B cell (primary cell): ENCODE results near the gene ARL11. TPM values are rescaled to one million over a fixed set of nuclear protein-coding genes. Genes with fewer than 3 reads are reported as not detected.
A peak's percentile ranks its signal among the peaks of the same experiment; 100 is the strongest.

Experiments
- ATAC-seq: fragments of 200-7000 bp; cut with Tn5 transposase; one replicate; pipeline ENCODE4 v1.10.0; 2021; ENCODE audit warnings: low read depth, mild to moderate bottlenecking, moderate number of reproducible peaks, moderate library complexity
- CTCF ChIA-PET: fragments of 350-600 bp; sonication (Branson Sonifier 250); formaldehyde crosslinking; loops from one replicate; lab custom pipeline; 2021; ENCODE audit warnings: antibody characterized with exemption, inconsistent platforms; lab: Charles Lee
- POLR2A ChIA-PET: fragments of 350-600 bp; sonication (Branson Sonifier 250); formaldehyde crosslinking; loops from one replicate; lab custom pipeline; 2021; ENCODE audit warnings: antibody characterized with exemption; lab: Charles Lee
- DNase-seq: peaks from one replicate; pipeline ENCODE4 v3.0.0; 2013
- H2AFZ ChIP-seq: 2 replicates; pipeline ENCODE4 v1.6.1; 2012; ENCODE audit warnings: mild to moderate bottlenecking, low read depth, low read length; ENCODE audit not compliant: insufficient read depth, poor library complexity, severe bottlenecking
- H3K27ac ChIP-seq, 2 donors: 1 replicate in 1 of 2; 2 replicates in 1 of 2; pipeline ENCODE4 v1.5.1; 2012 to 2013; ENCODE audit warnings: low read length in 2 of 2, mild to moderate bottlenecking in 2 of 2, moderate library complexity in 1 of 2
- H3K27me3 ChIP-seq, 4 experiments: fragments of 200-600 bp in 1 of 4; sonication (generic) in 1 of 4; replicated peaks in 1 of 4; 1 replicate in 2 of 4; 2 replicates in 2 of 4; pipeline versions ENCODE4 v1.6.1 to v1.7.0; 2013 to 2016; ENCODE audit warnings: low read length in 3 of 4, mild to moderate bottlenecking in 2 of 4, mixed read lengths in 1 of 4, moderate library complexity in 1 of 4; ENCODE audit not compliant: insufficient read depth in 4 of 4, control insufficient read depth in 3 of 4; ENCODE audit errors: control extremely low read depth in 1 of 4
- H3K36me3 ChIP-seq, 2 experiments: replicated peaks in 1 of 2; 1 replicate in 1 of 2; 2 replicates in 1 of 2; pipeline versions ENCODE4 v1.6.1 to v1.7.1; 2013; ENCODE audit warnings: low read length in 1 of 2; ENCODE audit not compliant: insufficient read depth in 2 of 2, control insufficient read depth in 1 of 2; ENCODE audit errors: control extremely low read depth in 1 of 2, extremely low read depth in 1 of 2
- H3K4me1 ChIP-seq, 2 donors: fragments of 200-600 bp in 1 of 2; sonication (generic) in 1 of 2; 1 replicate in 1 of 2; 2 replicates in 1 of 2; pipeline versions ENCODE4 v1.5.1 to v1.6.1; 2013 to 2017; ENCODE audit warnings: low read length in 2 of 2; ENCODE audit not compliant: control insufficient read depth in 2 of 2, insufficient read depth in 2 of 2
- H3K4me2 ChIP-seq: replicated peaks from 2 replicates; pipeline ENCODE3; 2012; ENCODE audit warnings: mild to moderate bottlenecking, low read depth, low read length; ENCODE audit not compliant: poor library complexity, severe bottlenecking
- H3K4me3 ChIP-seq, 5 experiments: fragments of 200-600 bp in 1 of 5; sonication (generic) in 1 of 5; 1 replicate in 3 of 5; 2 replicates in 2 of 5; pipeline versions ENCODE4 v1.5.1 to v1.7.0; 2011 to 2016; ENCODE audit warnings: low read length in 4 of 5, mild to moderate bottlenecking in 4 of 5, low read depth in 2 of 5, control low read depth in 1 of 5, moderate library complexity in 1 of 5; ENCODE audit not compliant: insufficient read depth in 1 of 5; ENCODE audit errors: control extremely low read depth in 1 of 5, extremely low read depth in 1 of 5
- H3K79me2 ChIP-seq: fragments of 200-600 bp; sonication (generic); one replicate; pipeline ENCODE4 v1.6.0; 2016; ENCODE audit warnings: low read length; ENCODE audit not compliant: control insufficient read depth, insufficient read depth
- H3K9ac ChIP-seq: fragments of 200-600 bp; sonication (generic); 2 replicates; pipeline ENCODE4 v1.6.1; 2017; ENCODE audit warnings: mild to moderate bottlenecking, low read length, moderate library complexity
- H3K9me3 ChIP-seq, 3 donors: one replicate each; pipeline versions ENCODE4 v1.6.1 to v1.7.1; 2013; ENCODE audit warnings: low read length in 2 of 3; ENCODE audit not compliant: control insufficient read depth in 2 of 3, insufficient read depth in 1 of 3; ENCODE audit errors: control extremely low read depth in 1 of 3
- H4K20me1 ChIP-seq: 2 replicates; pipeline ENCODE4 v1.6.0; 2012; ENCODE audit warnings: mild to moderate bottlenecking, low read length; ENCODE audit not compliant: insufficient read depth, control insufficient read depth, poor library complexity, severe bottlenecking
- H3K27ac Mint-ChIP-seq: one replicate; pipeline ENCODE4 v1.8.0; 2021; ENCODE audit warnings: mixed read lengths
- H3K27me3 Mint-ChIP-seq: one replicate; pipeline ENCODE4 v1.8.0; 2021; ENCODE audit warnings: mixed read lengths
- H3K4me1 Mint-ChIP-seq: one replicate; pipeline ENCODE4 v1.8.0; 2021; ENCODE audit warnings: mixed read lengths
- H3K4me3 Mint-ChIP-seq: one replicate; pipeline ENCODE4 v1.8.0; 2021; ENCODE audit warnings: mixed read lengths
- H3K9me3 Mint-ChIP-seq: one replicate; pipeline ENCODE4 v1.8.0; 2022; ENCODE audit warnings: mixed read lengths; ENCODE audit not compliant: insufficient read depth
- CTCF ChIP-seq: fragments of 200-600 bp; IDR thresholded peaks from one replicate; pipeline ENCODE4 v1.8.0; 2022; ENCODE audit warnings: antibody characterized with exemption, mild to moderate bottlenecking
- EZH2 ChIP-seq: IDR thresholded peaks from 2 replicates; pipeline ENCODE4 v1.6.1; 2012; ENCODE audit warnings: borderline replicate concordance, low read depth, mild to moderate bottlenecking, moderate library complexity, low read length; ENCODE audit not compliant: insufficient read depth, poor library complexity, severe bottlenecking
- WGBS: methylation state at CpG from one replicate; pipeline ENCODE4 v1.1.5; 2013; ENCODE audit warnings: missing lambda C conversion rate; ENCODE audit not compliant: insufficient coverage; 5-methylcytosine and 5-hydroxymethylcytosine counted together
- intact Hi-C: fragments of 100-400 bp; cut with micrococcal nuclease; formaldehyde crosslinking; loops from one replicate; pipeline ENCODE4 v1.10.0; 2022
- polyA plus RNA-seq: library from polyadenylated mRNA; depleted of rRNA; stranded (reverse); fragments of >200 nt; gene quantifications from 2 replicates; pipeline ENCODE4 v1.2.3, GENCODE V29; 2012
- total RNA-seq, 2 donors: library from RNA; stranded (reverse); fragments of 120-200 nt in 1 of 2; gene quantifications; 1 replicate in 1 of 2; 2 replicates in 1 of 2; pipeline versions ENCODE4 v1.2.3 to v1.2.4, GENCODE V29; 2013 to 2022

ARL11 gene
- total and polyA plus RNA-seq, 2 donors (not counting 1 experiment from before 2014, with no cell fraction given), result 5.8 to 21.4 TPM

DNA sequence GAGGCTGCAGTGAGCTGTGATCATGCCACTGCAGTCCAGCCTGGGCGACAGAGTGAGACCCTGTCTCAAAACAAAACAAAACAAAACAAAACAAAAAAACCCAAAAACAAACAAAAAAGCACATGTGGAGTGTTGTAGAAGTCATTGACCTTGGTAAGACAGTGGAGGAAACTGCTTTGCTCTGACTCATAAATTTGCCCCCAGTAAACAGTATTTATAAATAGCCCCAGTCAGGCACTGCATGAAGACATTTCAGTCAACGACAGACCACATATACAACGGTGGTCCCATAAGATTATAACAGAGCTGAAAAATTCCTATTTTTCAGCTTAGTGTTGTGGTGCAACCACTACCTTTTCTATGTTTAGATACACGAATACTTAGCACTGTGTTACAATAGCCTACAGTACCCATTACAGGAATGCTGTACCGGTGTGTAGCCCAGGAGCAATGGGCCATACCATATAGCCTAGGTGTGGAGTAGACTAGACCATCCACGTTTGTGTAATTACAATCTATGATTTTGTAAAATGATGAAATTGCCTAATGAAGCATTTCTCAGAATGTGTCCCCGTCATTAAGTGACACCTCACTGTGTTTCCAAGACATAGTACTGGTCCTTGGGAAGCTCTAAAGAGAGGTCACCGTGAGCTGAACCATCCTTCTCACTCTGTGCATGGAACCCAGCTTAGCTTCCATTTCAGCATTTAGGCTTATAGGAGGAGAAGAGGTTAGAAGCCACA is 1.1 kb downstream of the ARL11 start:
- Mint-ChIP-seq H3K27me3 (no peaks in the 10 kb centered on the region), H3K4me1 (peaks cover 55% of the 10 kb centered on the region), H3K27ac (peak overlapping the region; percentile 94), H3K4me3 (peak overlapping the region; percentile 99), H3K9me3 (no peaks in the 10 kb centered on the region)
- WGBS, result 42% methylated on average over 4 of the region's 8 CpGs
- H3K4me2 ChIP-seq, result peak overlapping the region; percentile 86
- no peak overlapping the region for H2AFZ ChIP-seq
- peaks cover 0 to 9% (median 0%) of the 10 kb centered on the region in 3 donors for H3K9me3 ChIP-seq
- peak overlapping the region; percentile 96 for H3K9ac ChIP-seq
- TF ChIP-seq CTCF (no peak), EZH2 (no peak)
- H3K27me3 ChIP-seq, result no peaks in the 10 kb centered on the region
- peaks cover 4 to 11% of the 10 kb centered on the region in 2 experiments for H3K36me3 ChIP-seq
- ChIA-PET POLR2A (interaction anchor here (1.3 to 2.1 kb wide), 2 partner anchors 13 to 164 kb away, joined by 4 to 8 read pairs; partner anchors contain the start of gene KPNA3), CTCF (interaction anchor here (0.9 to 1.5 kb wide), 2 partner anchors 9 to 134 kb away, joined by 3 read pairs; no protein-coding TSS in a partner anchor)
- peak overlapping the region; percentile 79 to 100 (median 90) for H3K4me3 ChIP-seq
- H3K79me2 ChIP-seq, result peaks cover 44% of the 10 kb centered on the region
- peaks cover 8% of the 10 kb centered on the region for H4K20me1 ChIP-seq
- ATAC-seq (no peak), DNase-seq (no peak)
- peak overlapping the region in 1 of 2 donors; percentile 32 for H3K27ac ChIP-seq
- H3K4me1 ChIP-seq, result peaks cover 17 to 21% of the 10 kb centered on the region in 2 donors
- intact Hi-C loops, result loop anchor here (2.0 to 5.0 kb wide), 5 partner anchors 13 to 308 kb away; partner anchors contain the start of genes EBPL, KPNA3, RCBTB1 and SPRYD7

DNA sequence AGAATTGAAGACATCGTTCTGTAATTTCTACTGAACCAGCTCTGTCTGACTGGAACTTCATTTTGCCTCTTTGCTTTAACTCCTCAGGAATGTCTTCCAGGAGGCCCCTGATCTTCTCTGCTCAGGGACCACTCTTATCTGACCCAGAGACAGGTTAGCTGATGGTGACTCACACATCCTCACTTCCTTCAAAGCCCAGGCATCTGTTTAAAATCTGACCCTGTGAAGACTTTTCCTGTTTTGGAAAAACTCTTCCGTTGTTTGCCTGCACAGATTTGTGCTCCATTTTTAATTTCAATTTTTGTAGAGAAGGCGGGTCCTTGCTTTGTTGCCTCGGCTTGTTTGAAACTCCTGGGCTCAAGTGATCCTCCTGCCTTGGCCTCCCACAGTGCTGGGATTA is 1.6 kb downstream of the ARL11 start:
- POLR2A ChIA-PET, result interaction anchor here (0.6 to 1.3 kb wide), 2 partner anchors 13 to 17 kb away, joined by 3 to 4 read pairs; no protein-coding TSS in a partner anchor
- Histone ChIP-seq H3K4me1 (peaks cover 19 to 24% of the 10 kb centered on the region in 2 donors), H3K36me3 (peaks cover 6 to 11% of the 10 kb centered on the region in 2 experiments), H3K27me3 (no peaks in the 10 kb centered on the region), H2AFZ (no peak overlapping the region), H3K4me3 (peak overlapping the region in 1 of 5 experiments; percentile 79), H3K9me3 (peaks cover 0 to 9% (median 0%) of the 10 kb centered on the region in 3 donors), H3K4me2 (peak overlapping the region; percentile 86), H3K27ac (no peak overlapping the region), H3K79me2 (peaks cover 44% of the 10 kb centered on the region), H4K20me1 (peaks cover 8% of the 10 kb centered on the region), H3K9ac (no peak overlapping the region)
- Mint-ChIP-seq H3K27ac (peak overlapping the region; percentile 94), H3K27me3 (no peaks in the 10 kb centered on the region), H3K4me3 (peak overlapping the region; percentile 99), H3K9me3 (no peaks in the 10 kb centered on the region), H3K4me1 (peaks cover 60% of the 10 kb centered on the region)
- TF ChIP-seq EZH2 (no peak), CTCF (no peak)
- ATAC-seq, result no peak
- WGBS, result 68% methylated on average over 3 of the region's 4 CpGs
- CTCF ChIA-PET, result no interaction called here
- intact Hi-C loops, result loop anchor here (2.0 to 5.0 kb wide), 5 partner anchors 13 to 307 kb away; partner anchors contain the start of genes EBPL, KPNA3, RCBTB1 and SPRYD7
- no peak for DNase-seq
